H1 (cell line): ENCODE measurements around the gene ST6GALNAC2. TPM values are rescaled to one million over a fixed set of nuclear protein-coding genes. Genes with fewer than 3 reads are reported as not detected.

Experiments
- NANOG ChIP-seq: IDR thresholded peaks from 2 replicates; pipeline ENCODE4 v1.6.1; 2011; ENCODE audit warnings: low read length, low read depth, mild to moderate bottlenecking, inconsistent platforms; ENCODE audit not compliant: insufficient read depth, poor library complexity, severe bottlenecking
- SP2 ChIP-seq: IDR thresholded peaks from 2 replicates; pipeline ENCODE4 v1.6.1; 2012; ENCODE audit warnings: mild to moderate bottlenecking, low read length, inconsistent platforms
- polyA plus RNA-seq, 7 experiments: library from polyadenylated mRNA; depleted of rRNA in 3 of 7; stranded (reverse) in 5 of 7; unstranded in 2 of 7; fragments of >200 nt in 5 of 7; fragments of 200-250 nt in 2 of 7; gene quantifications; 1 replicate in 5 of 7; 2 replicates in 1 of 7; 4 replicates in 1 of 7; pipeline versions ENCODE4 v1.2.1 to v1.2.3, GENCODE V29; 2011 to 2013; ENCODE audit warnings: missing spikeins in 2 of 7, mixed read lengths in 2 of 7
- total RNA-seq: library from RNA; stranded (reverse); fragmentation: NEBNext Ultra II Directional; extraction: Animal tissue kit (Norgen Biotek cat#: 25700); gene quantifications from 2 replicates; pipeline ENCODE4 v1.2.1, GENCODE V29; 2021
- TF ChIP-seq, protein P1 (sequence below), 3 experiments: IDR thresholded peaks; 1 replicate in 2 of 3; 2 replicates in 1 of 3; pipeline versions ENCODE4 v1.5.1 to v1.6.1; 2011; ENCODE audit warnings: low read length in 3 of 3, mild to moderate bottlenecking in 3 of 3, inconsistent platforms in 2 of 3, low read depth in 1 of 3, moderate library complexity in 1 of 3; ENCODE audit not compliant: insufficient read depth in 1 of 3; ENCODE audit errors: control extremely low read depth in 1 of 3

Gene ST6GALNAC2
- total and polyA plus RNA-seq, 2 of the 8 experiments (the other 6 are each of a cell fraction or from before 2014, with no cell fraction given), result 0.09 TPM; not detected in 1

DNA sequence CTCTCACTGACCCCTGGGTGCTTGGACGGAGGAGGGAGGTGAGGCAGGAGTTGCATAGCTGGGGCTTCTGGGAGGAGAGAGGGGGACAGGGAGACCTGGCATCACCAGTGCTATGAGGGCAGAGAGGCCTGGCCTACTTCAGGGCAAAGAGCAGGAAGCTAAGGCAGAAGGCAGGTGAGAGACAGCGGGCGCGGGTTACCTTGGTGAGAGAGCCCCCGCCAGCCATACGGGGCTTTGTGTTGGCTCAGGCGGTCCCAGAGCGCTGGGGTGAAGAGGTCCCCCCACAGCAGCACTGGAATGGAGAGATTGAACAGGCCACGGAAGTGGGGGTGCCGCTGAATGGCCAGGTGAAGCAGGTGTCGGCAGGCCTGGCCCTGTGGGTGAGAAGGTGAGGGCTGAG, 11.5 kb downstream of the ST6GALNAC2 start (continued):
- TF ChIP-seq, protein P1, sequence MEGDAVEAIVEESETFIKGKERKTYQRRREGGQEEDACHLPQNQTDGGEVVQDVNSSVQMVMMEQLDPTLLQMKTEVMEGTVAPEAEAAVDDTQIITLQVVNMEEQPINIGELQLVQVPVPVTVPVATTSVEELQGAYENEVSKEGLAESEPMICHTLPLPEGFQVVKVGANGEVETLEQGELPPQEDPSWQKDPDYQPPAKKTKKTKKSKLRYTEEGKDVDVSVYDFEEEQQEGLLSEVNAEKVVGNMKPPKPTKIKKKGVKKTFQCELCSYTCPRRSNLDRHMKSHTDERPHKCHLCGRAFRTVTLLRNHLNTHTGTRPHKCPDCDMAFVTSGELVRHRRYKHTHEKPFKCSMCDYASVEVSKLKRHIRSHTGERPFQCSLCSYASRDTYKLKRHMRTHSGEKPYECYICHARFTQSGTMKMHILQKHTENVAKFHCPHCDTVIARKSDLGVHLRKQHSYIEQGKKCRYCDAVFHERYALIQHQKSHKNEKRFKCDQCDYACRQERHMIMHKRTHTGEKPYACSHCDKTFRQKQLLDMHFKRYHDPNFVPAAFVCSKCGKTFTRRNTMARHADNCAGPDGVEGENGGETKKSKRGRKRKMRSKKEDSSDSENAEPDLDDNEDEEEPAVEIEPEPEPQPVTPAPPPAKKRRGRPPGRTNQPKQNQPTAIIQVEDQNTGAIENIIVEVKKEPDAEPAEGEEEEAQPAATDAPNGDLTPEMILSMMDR (IDR thresholded peaks at IDR 0.05; ENCODE audit: control extremely low read depth in 1 of 3, insufficient read depth in 1 of 3, low read depth in 1 of 3, low read length in 3 of 3), result no peak
- TF ChIP-seq SP2 (no peak), NANOG (no peak)
